Measurements from ENCODE around the gene CCNB2.
A peak's percentile ranks its signal among the peaks of the same experiment; 100 is the strongest.

The CCNB2 gene

DNA sequence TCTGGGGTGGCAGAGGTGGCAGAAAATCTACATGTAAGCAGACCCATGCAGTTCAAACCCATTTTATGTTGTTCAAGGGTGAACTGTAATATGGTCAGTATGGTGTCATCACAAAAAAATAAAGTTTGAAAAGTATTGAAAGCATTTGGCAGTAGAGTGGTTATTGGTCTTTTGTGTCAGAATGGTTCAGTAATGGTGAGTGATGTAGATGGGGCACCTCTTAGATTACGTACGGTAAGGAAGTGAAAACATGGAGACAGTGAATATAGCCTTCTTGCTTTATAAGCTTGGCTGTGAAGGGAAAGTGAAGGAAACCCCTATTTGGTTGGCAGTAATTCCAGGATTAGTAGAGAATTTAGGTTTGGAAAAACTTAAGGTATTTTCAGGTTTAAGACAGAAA is 17.2 kb upstream of the CCNB2 start:
- DNase-seq (ENCODE audit: low read depth), result no peak
- no peak overlapping the region for H3K4me3 ChIP-seq (ENCODE audit: low read depth, low read length)
- TF ChIP-seq, protein P1, sequence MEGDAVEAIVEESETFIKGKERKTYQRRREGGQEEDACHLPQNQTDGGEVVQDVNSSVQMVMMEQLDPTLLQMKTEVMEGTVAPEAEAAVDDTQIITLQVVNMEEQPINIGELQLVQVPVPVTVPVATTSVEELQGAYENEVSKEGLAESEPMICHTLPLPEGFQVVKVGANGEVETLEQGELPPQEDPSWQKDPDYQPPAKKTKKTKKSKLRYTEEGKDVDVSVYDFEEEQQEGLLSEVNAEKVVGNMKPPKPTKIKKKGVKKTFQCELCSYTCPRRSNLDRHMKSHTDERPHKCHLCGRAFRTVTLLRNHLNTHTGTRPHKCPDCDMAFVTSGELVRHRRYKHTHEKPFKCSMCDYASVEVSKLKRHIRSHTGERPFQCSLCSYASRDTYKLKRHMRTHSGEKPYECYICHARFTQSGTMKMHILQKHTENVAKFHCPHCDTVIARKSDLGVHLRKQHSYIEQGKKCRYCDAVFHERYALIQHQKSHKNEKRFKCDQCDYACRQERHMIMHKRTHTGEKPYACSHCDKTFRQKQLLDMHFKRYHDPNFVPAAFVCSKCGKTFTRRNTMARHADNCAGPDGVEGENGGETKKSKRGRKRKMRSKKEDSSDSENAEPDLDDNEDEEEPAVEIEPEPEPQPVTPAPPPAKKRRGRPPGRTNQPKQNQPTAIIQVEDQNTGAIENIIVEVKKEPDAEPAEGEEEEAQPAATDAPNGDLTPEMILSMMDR (IDR thresholded peaks at IDR 0.05; ENCODE audit: control insufficient read depth, extremely low read depth, insufficient read depth), result no peak

DNA sequence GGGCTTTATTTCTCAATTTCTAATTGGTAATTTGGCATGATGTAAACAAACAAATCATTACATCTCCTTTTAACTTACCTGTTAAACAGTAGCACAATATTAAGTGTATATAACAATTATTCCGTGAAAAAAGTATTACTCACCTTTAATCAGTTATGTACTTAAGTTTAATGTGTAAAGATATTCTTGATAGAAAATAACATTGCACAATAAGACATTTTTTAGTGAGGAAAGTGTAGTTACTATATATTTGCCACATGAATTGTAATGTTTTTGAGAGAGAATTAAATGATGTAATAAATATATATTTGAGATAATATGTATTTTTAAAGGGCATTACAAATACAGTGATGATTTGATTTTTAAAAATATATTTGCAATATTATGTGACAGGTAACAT is 10.9 kb upstream of the CCNB2 start:
- H3K4me3 ChIP-seq (ENCODE audit: low read depth, low read length), result no peak overlapping the region
- TF ChIP-seq, protein P1 (IDR thresholded peaks at IDR 0.05; ENCODE audit: control insufficient read depth, extremely low read depth, insufficient read depth), result no peak
- DNase-seq (ENCODE audit: low read depth), result no peak

DNA sequence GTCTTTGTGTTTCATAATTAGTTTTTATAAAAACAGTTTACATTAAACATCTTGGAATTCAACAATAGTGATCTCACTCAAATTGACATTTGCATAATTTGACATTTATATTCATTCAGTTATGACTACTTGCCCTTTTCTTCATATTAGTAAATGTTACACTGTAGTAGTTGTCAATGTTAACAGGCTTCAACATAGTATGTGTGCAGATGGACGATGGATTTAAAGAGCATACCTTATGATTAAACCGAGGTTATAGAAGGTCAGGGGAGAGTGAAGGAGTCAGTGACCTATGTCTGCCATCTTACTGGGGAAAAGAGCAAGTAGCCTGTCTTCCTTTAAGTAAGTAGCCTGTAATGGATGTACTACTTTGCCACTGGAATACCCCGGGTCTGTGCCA is 8.5 kb upstream of the CCNB2 start:
- no peak overlapping the region for H3K4me3 ChIP-seq (ENCODE audit: low read depth, low read length)
- TF ChIP-seq, protein P1 (IDR thresholded peaks at IDR 0.05; ENCODE audit: control insufficient read depth, extremely low read depth, insufficient read depth), result no peak
- no peak for DNase-seq (ENCODE audit: low read depth)

DNA sequence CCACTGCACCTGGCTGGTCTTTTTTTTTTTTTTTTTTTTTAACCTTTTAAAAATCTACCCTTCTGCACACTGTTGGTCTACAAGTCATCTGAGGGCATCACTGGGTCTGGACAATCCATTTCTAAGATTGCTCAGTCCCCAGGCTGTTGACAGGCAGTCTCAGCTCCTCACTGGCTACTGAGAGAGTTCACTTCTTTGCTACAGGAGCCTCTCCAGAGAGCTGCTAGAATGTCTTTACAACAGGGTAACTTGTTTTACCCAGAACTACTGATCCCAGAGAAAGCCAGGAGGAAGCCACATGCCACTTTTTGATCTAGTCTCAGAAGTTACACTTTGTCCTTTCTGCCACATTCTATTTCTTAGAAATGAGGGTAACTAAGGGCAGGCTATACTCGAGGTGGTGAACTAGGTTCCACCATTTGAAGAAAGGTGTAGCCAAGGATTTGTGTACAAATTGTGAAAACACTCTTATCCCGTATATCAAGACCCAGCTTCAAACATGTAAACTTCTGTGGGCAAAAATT is 5.7 kb upstream of the CCNB2 start:
- H3K4me3 ChIP-seq (ENCODE audit: low read depth, low read length), result no peak overlapping the region
- DNase-seq (ENCODE audit: low read depth), result no peak
- TF ChIP-seq, protein P1 (IDR thresholded peaks at IDR 0.05; ENCODE audit: control insufficient read depth, extremely low read depth, insufficient read depth), result no peak

DNA sequence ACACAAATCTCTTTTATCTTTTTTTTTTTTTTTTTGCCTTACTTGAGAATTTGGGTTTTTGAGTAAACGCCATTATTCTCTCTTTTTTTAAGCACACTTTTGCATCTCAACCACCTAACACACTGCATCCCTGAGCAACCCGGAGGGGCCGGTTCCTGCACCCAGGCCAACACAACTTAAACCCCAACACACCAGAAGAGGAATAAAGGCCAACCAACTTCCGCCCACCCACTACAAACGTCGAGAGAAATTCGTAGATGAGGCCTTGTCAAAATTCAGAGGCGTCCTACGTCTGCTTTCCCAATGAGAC is 389 bp upstream of the CCNB2 start:
- DNase-seq (ENCODE audit: low read depth), result no peak
- H3K4me3 ChIP-seq (ENCODE audit: low read depth, low read length), result peak overlapping the region; percentile 82
- TF ChIP-seq, protein P1 (IDR thresholded peaks at IDR 0.05; ENCODE audit: control insufficient read depth, extremely low read depth, insufficient read depth), result no peak

DNA sequence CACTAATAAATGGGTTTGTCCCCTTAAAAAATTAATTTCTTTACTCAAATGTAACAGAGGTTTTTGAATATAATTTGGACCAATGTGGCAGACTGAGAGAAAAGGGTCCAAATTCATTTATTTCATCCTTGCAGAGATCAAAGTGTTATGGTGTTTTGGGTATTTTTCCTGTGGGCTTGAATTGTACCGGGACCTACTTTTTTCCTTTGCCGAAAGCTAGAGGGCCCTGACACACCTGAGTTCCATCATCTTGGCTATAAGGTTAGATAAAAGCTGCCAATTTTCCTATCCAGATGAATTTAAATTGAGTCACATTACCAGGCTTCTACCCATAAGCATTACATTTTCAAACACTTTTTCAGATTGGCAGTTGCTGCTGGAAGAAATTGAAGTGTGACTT is 908 bp downstream of the CCNB2 start:
- H3K4me3 ChIP-seq (ENCODE audit: low read depth, low read length), result peak overlapping the region; percentile 82
- TF ChIP-seq, protein P1 (IDR thresholded peaks at IDR 0.05; ENCODE audit: control insufficient read depth, extremely low read depth, insufficient read depth), result peak; percentile 61
- no peak for DNase-seq (ENCODE audit: low read depth)

DNA sequence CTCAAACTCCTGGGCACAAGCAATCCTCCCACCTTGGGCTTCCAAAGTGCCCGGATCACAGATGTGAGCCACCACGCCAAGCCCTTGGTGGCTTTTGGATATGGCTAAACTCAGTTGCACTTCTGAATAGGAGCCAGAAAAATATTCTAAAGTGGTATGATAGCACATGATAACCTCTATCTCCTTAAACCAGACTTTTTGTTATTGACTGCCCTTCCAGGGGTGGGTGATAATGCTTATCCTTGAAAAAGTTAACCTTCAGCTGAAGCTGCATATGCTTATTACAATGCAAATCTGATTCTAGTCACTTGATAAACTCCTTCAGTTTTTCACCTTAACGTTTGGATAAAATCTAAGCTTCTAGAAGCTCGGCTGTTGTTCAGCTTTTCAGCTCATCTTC is 6.3 kb downstream of the CCNB2 start:
- TF ChIP-seq, protein P1 (IDR thresholded peaks at IDR 0.05; ENCODE audit: control insufficient read depth, extremely low read depth, insufficient read depth), result no peak
- H3K4me3 ChIP-seq (ENCODE audit: low read depth, low read length), result no peak overlapping the region
- no peak for DNase-seq (ENCODE audit: low read depth)
